ENCODE results near the gene CD84.
"Not testable (repeated sequence)": the region's sequence is repeated elsewhere in the genome, so short reads cannot be mapped to it uniquely, and the experiment has no call there.

CD84 gene

GRCh38 chr1:160548960-160549664, 30.2 kb downstream of the CD84 start:
- H3K27ac ChIP-seq = peak overlapping the region in 2 of 21 experiments; percentile 5 to 11

GRCh38 chr1:160548183-160548582, 31.1 kb downstream of the CD84 start:
- H3K27ac ChIP-seq = peak overlapping the region in 2 of 21 experiments; percentile 6 to 7
- no peak overlapping the region for H3K4me3 ChIP-seq

More at GRCh38 chr1:160548960-160549664, 30.2 kb downstream of the CD84 start:
- H3K4me3 ChIP-seq = no peak overlapping the region

GRCh38 chr1:160547422-160547821, 31.9 kb downstream of the CD84 start:
- H3K27ac ChIP-seq = peak overlapping the region in 2 of 21 experiments; percentile 42 to 54

GRCh38 chr1:160546942-160547341, 32.4 kb downstream of the CD84 start:
- H3K4me3 ChIP-seq = no peak overlapping the region
- H3K27ac ChIP-seq = peak overlapping the region in 3 of 21 experiments; percentile 42 to 54 (median 48)

More at GRCh38 chr1:160547422-160547821, 31.9 kb downstream of the CD84 start:
- no peak overlapping the region for H3K4me3 ChIP-seq

- peak overlapping the region in 1 of 21 experiments; percentile 37 for H3K27ac ChIP-seq
- no peak overlapping the region for H3K4me3 ChIP-seq
These were observed 34.6 kb downstream of the CD84 start for GRCh38 chr1:160544647-160545046.

GRCh38 chr1:160542303-160542945, 36.9 kb downstream of the CD84 start:
- Histone ChIP-seq H3K4me3 (no peak overlapping the region), H3K27ac (peak overlapping the region in 3 of 21 experiments; percentile 35 to 90 (median 84))

GRCh38 chr1:160541622-160542302, 37.5 kb downstream of the CD84 start:
- peak overlapping the region in 7 of 21 experiments; percentile 17 to 90 (median 40) for H3K27ac ChIP-seq
- H3K4me3 ChIP-seq = no peak overlapping the region

- H3K4me3 ChIP-seq = no peak overlapping the region
- H3K27ac ChIP-seq = peak overlapping the region in 12 of 21 experiments; percentile 13 to 90 (median 58)
These were observed 38.5 kb downstream of the CD84 start for GRCh38 chr1:160540859-160541233.

GRCh38 chr1:160539990-160540858, 39.1 kb downstream of the CD84 start:
- Histone ChIP-seq H3K27ac (peak overlapping the region in 13 of 21 experiments; percentile 13 to 90 (median 51)), H3K4me3 (no peak overlapping the region)

GRCh38 chr1:160539684-160539989, 39.7 kb downstream of the CD84 start:
- peak overlapping the region in 7 of 21 experiments; percentile 6 to 90 (median 69) for H3K27ac ChIP-seq

GRCh38 chr1:160538985-160539651, 40.2 kb downstream of the CD84 start:
- H3K27ac ChIP-seq = peak overlapping the region in 7 of 21 experiments; percentile 6 to 90 (median 69)
- no peak overlapping the region for H3K4me3 ChIP-seq

More at GRCh38 chr1:160539684-160539989, 39.7 kb downstream of the CD84 start:
- H3K4me3 ChIP-seq = no peak overlapping the region

- Histone ChIP-seq H3K4me3 (no peak overlapping the region), H3K27ac (peak overlapping the region in 2 of 21 experiments; percentile 8 to 90)
These were observed 41.3 kb downstream of the CD84 start for GRCh38 chr1:160537714-160538665.

GRCh38 chr1:160534823-160535605, 44.3 kb downstream of the CD84 start:
- no peak overlapping the region for H3K27ac ChIP-seq
- no peak overlapping the region for H3K4me3 ChIP-seq

- H3K27ac ChIP-seq, H3K4me3 ChIP-seq: not testable (repeated sequence)
These were observed 46.8 kb downstream of the CD84 start for GRCh38 chr1:160532557-160532813.

- H3K27ac ChIP-seq, H3K4me3 ChIP-seq: not testable (repeated sequence)
These were observed 47.3 kb downstream of the CD84 start for GRCh38 chr1:160531809-160532556.

GRCh38 chr1:160529401-160529952, 49.8 kb downstream of the CD84 start:
- not testable (repeated sequence) for H3K4me3 ChIP-seq, H3K27ac ChIP-seq
